A172 (cell line): ENCODE results near the gene SMIM17. TPM values are rescaled to one million over a fixed set of nuclear protein-coding genes. Genes with fewer than 3 reads are reported as not detected.

Experiments
- total RNA-seq: library from RNA; depleted of rRNA; stranded (reverse); fragments of >200 nt; shearing (Covaris generic); gene quantifications from 2 replicates; pipeline ENCODE4 v1.2.3, GENCODE V29; 2014; rRNA removed

Gene SMIM17
- total RNA-seq, 1 experiment from 2014 or later = 1.4 TPM

Other genes with a start within 250 kb of the SMIM17 start
- 0.31 and 1.5 TPM in 2 replicates for gene ZNF582, start 249.6 kb upstream of the SMIM17 start, total RNA-seq
- 11.5 and 14.0 TPM in 2 replicates for gene ZNF583, start 238.8 kb upstream of the SMIM17 start, total RNA-seq
- gene ZNF667, start 165.8 kb upstream of the SMIM17 start, total RNA-seq = 4.4 and 5.5 TPM in 2 replicates
- gene ZNF471, start 135.3 kb upstream of the SMIM17 start, total RNA-seq = 2.8 TPM in 2 replicates
- 9.9 and 13.5 TPM in 2 replicates for gene ZFP28, start 104.2 kb upstream of the SMIM17 start, total RNA-seq
- gene ZNF470, start 75.7 kb upstream of the SMIM17 start, total RNA-seq = 0.67 and 0.98 TPM in 2 replicates
- gene ZNF71, start 47.9 kb upstream of the SMIM17 start, total RNA-seq = 16.2 and 22.4 TPM in 2 replicates
- gene ZNF835, start 28.6 kb downstream of the SMIM17 start, total RNA-seq = not detected in 2 replicates
- gene PEG3, start 197.6 kb downstream of the SMIM17 start, total RNA-seq = not detected in 2 replicates
- gene ZIM2, start 197.6 kb downstream of the SMIM17 start, total RNA-seq = not detected in 2 replicates